ENCODE results near the gene TBX10. TPM values are rescaled to one million over a fixed set of nuclear protein-coding genes. Genes with fewer than 3 reads are reported as not detected.

The TBX10 gene
- total RNA-seq, 4 donors from 2014 or later, result not detected

GRCh38 chr11:67648140-67648795 lies 8.7 kb upstream of the TBX10 start:
- no peaks in the 10 kb centered on the region for H3K36me3 ChIP-seq
- no peaks in the 10 kb centered on the region for H3K9me3 ChIP-seq
- H3K4me3 ChIP-seq, result no peak overlapping the region
- WGBS, 2 donors (ENCODE audit: low coverage in 1 of 2), result 60 to 80% methylated on average over 2 to 4 of the region's 12 CpGs
- TF ChIP-seq POLR2A (IDR thresholded peaks at IDR 0.05) (no peak), EP300 (IDR thresholded peaks at IDR 0.05) (no peak), POLR2AphosphoS5 (IDR thresholded peaks at IDR 0.05) (no peak), CTCF (IDR thresholded peaks at IDR 0.05) (no peak)
- ATAC-seq, result no peak
- no peaks in the 10 kb centered on the region for H3K4me1 ChIP-seq
- no peak overlapping the region for H3K27ac ChIP-seq
- H3K27me3 ChIP-seq, result peaks cover 76% of the 10 kb centered on the region

DNA sequence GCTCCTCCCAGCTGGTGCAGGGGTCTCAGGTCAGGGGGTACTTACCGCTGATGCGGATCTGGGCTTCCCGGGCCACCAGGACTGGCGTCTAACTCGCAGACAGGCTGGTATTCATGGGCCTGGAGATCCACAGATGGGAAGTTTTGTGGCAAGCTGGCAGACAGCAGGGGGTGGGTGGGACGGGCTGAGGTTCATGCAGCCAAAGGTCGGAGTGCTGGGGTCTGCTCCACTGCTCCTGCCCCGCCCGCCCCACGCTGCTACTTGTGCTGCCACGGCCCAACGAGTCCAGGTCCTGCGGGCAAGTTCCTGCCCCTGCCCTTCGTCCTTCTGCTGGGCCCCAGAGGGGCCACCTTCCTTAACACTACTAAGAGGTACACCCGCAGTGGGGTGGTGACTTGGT lies 7.9 kb upstream of the TBX10 start:
- ATAC-seq, result no peak
- TF ChIP-seq POLR2A (IDR thresholded peaks at IDR 0.05) (no peak), EP300 (IDR thresholded peaks at IDR 0.05) (no peak), CTCF (IDR thresholded peaks at IDR 0.05) (no peak), POLR2AphosphoS5 (IDR thresholded peaks at IDR 0.05) (no peak)
- no peaks in the 10 kb centered on the region for H3K9me3 ChIP-seq
- 73% methylated on average over 3 of the region's 15 CpGs; no CpG with 5 or more reads in 1 of the 2 donors for WGBS, 2 donors (ENCODE audit: low coverage in 1 of 2)
- H3K27me3 ChIP-seq, result peaks cover 70% of the 10 kb centered on the region
- H3K27ac ChIP-seq, result no peak overlapping the region
- H3K4me1 ChIP-seq, result no peaks in the 10 kb centered on the region
- H3K4me3 ChIP-seq, result no peak overlapping the region
- H3K36me3 ChIP-seq, result no peaks in the 10 kb centered on the region

GRCh38 chr11:67646535-67647336 lies 7.2 kb upstream of the TBX10 start:
- 78 to 93% methylated on average over 6 to 7 of the region's 24 CpGs for WGBS, 2 donors (ENCODE audit: low coverage in 1 of 2)
- Histone ChIP-seq H3K4me3 (no peak overlapping the region), H3K36me3 (no peaks in the 10 kb centered on the region), H3K4me1 (no peaks in the 10 kb centered on the region), H3K27me3 (peaks cover 70% of the 10 kb centered on the region), H3K27ac (no peak overlapping the region), H3K9me3 (no peaks in the 10 kb centered on the region)
- TF ChIP-seq POLR2AphosphoS5 (IDR thresholded peaks at IDR 0.05) (no peak), CTCF (IDR thresholded peaks at IDR 0.05) (no peak), POLR2A (IDR thresholded peaks at IDR 0.05) (no peak), EP300 (IDR thresholded peaks at IDR 0.05) (no peak)
- no peak for ATAC-seq

DNA sequence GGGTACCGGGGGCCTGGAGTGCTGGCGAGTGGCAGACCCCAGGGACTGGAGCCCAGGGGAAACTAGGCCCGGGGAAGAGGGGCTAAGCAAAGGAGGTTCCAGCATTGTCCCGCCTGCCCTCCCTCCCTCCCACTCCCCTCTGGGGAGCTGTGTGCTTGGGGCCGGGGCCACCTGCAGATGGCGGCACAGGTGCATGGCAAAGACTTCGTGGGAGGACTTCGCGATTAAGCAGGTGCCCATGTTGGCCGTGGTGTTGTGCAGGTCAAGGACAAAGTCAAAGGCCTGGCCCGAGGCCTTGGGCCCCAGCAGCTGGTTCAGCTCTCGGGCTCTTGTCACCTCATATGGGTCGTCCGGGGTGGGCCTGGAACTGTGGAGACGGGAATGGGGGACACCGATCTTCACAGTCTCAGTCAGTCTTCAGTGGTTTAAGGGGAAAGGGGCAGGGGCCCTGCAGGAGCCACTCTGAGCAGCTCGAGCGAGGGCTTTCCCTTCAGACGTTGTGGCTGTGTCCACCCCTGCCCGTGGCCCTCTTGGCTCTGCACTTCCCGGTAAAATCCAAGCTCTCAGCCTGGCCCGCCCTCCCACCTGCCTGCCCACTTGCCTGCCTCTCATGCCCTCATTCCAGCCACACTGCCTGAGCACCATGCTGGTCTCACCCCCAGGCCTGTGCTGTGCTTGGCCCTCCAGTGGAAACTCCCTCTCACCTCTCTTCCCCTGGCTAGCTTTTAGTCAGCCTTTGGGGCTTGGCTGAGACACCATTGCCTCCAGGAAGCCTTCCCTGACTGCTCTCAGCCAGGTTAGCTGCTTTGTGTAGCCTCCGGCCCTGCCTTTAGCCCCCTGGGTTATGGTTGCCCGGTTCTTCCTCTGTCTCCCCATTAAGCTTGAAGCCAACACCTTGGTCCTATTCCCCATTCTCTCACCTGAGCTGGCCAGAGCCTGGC lies 6.2 kb upstream of the TBX10 start:
- no peak overlapping the region for H3K27ac ChIP-seq
- H3K4me3 ChIP-seq, result no peak overlapping the region
- peaks cover 77% of the 10 kb centered on the region for H3K27me3 ChIP-seq
- H3K9me3 ChIP-seq, result no peaks in the 10 kb centered on the region
- no peak for TF ChIP-seq POLR2AphosphoS5 (IDR thresholded peaks at IDR 0.05)
- TF ChIP-seq EP300 (IDR thresholded peaks at IDR 0.05), result no peak
- TF ChIP-seq POLR2A (IDR thresholded peaks at IDR 0.05), result no peak
- no peak for TF ChIP-seq CTCF (IDR thresholded peaks at IDR 0.05)
- no peak for ATAC-seq
- H3K4me1 ChIP-seq, result no peaks in the 10 kb centered on the region
- H3K36me3 ChIP-seq, result no peaks in the 10 kb centered on the region
- 59 to 76% methylated on average over 5 of the region's 24 CpGs for WGBS, 2 donors (ENCODE audit: low coverage in 1 of 2)

Data from gastroesophageal sphincter (tissue), 4 donors.